HG03571 (cell line): Measurements from ENCODE around the gene IRGC.

Experiments used
- ATAC-seq: cut with Tn5 transposase; IDR thresholded peaks from one replicate; pipeline ENCODE4 v1.9.1; 2021; ENCODE audit not compliant: unreplicated experiment

IRGC gene

DNA sequence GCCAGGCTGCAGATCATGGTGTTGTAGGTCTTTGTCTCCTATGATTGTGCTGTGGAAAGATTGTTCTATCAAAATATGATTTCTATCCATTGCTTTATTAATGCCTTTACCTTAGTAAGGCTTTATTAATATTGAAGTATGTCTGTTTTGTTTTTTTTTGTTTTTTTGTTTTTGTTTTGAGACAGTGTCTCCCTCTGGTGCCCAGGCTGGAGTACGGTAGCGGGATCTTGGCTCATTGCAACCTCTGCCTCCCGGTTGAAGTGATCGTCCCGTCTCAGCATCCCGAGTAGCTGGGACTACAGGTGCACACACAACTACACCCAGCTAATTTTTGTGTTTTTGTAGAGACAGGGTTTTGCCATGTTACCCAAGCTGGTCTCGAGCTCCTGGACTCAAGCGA lies 7.7 kb downstream of the IRGC start:
- no peak for ATAC-seq

DNA sequence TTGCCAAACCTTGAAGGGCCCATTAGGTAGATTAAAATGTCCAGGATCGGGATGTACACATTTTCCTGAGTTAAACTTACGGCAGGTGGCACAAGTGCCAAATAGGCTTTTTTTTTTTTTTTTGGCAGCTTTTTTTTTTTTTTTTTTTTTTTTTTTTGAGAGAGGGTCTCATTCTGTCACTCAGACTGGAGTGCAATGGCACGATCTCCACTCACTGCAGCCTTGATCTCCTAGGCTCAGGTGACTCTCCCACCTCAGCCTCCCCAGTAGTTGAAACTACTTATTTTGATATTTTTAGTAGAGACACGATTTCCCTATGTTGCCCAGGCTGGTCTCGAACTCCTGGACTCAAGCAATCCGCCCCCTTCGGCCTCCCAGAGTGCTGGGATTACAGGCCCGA lies 9.0 kb downstream of the IRGC start:
- ATAC-seq, result no peak

DNA sequence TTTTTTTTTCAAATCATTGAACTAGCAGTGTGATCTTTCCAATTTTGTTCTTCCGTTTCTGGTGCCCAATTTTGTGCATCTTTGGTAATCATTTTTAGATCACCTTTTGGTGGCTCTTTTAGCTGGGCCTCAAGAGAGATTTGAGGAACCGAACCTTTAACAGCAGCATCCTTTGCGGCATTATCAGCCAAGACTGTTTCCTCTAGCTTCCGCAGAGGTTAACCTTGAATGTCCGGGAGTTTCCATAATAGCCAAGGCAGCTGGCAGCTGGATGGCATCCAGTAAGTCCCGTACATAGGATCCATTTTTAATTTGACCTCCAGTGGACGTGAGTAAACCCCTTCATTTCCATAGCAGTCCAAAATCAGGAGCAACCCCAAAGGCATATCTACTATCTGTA lies 9.6 kb downstream of the IRGC start:
- no peak for ATAC-seq

DNA sequence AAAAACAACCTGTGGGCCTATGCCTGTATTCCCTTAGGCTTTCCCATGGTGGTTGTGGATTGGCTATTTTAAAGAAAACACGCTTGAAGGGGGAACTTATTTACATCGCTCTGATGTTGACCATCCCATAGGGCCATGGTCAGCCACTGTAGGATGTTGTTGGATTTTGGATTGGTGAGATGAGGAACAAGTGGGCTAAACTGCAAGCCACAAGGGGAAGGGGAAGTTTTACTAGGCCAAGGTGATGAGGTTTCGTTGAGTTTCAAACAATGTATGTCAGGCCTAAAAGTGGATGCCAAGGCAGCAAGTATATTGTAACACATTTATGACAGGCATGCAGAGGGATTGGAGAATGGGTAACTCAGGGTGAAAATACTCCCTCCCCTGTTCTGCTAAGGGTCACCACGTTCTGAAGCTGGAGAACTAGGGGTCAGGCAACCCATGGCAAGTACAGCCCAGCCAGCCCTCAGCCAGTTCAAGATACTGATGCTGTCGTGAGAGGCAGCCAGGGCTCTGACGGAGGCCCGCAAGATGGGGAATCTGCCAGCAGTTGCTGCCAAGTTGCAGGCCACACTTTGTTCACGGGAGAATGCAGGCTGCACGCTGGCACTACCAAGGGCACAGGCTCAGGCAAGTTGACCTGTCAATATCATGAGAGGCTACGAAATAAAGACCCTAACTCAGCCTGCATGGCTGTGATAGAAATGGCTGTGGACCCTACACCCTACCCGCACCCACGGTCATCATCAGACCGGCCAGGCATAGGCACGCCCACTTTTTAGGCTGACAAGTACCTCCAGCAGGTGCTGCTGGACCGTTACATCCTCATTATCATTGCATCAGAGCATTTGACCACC lies 11.1 kb downstream of the IRGC start:
- no peak for ATAC-seq

DNA sequence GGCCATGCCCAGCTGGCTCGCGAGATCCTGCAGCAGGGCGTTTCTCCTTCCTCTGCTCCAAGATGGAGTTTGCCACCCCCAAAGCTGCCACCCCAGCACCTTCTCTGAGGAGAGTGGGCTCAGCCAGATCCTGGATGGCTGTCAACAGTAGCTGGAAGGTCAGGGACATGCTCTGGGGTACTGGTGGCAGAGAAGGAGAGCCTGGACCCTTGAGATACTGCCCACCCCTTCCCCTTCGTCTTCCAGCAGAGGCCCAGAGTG lies 11.6 kb downstream of the IRGC start:
- no peak for ATAC-seq

DNA sequence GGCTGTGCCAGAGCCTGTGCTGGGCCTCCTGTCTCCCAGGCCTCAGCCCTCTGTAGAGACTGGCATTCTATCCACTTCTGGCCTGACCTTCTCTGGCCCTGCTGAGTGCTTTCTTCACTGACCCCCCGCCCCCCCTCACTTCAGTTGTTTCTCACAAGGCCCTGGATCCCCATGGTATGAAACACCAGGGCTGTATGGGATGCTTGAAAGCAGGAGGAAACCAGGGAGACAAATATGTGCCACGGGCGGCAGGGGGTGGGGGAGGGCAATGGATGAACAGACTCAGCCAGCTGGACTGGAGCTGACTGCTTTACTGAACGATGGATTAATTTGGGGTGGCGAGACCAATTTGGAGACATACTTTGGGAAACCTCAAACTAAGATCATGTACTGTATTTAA lies 14.0 kb downstream of the IRGC start:
- no peak for ATAC-seq

DNA sequence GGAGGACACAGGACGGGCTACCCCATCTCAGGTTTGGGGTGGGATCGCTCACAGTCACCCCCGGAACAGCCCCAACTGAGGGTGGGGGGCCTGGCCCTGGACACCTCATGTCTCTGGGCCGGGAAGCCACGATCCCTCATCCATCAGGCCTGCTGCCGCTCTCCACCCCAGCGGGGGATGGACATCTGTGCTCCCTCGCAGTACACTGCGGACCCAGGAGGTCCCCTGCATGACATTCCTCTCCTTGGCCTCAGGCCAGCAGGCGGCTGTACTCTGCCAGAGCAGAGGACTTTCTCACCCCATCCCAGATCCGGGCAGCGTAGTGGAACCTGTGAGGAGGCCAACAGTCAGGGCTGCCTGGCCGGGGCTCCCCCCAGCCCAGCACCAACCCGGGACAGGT lies 15.5 kb downstream of the IRGC start:
- ATAC-seq, result no peak

DNA sequence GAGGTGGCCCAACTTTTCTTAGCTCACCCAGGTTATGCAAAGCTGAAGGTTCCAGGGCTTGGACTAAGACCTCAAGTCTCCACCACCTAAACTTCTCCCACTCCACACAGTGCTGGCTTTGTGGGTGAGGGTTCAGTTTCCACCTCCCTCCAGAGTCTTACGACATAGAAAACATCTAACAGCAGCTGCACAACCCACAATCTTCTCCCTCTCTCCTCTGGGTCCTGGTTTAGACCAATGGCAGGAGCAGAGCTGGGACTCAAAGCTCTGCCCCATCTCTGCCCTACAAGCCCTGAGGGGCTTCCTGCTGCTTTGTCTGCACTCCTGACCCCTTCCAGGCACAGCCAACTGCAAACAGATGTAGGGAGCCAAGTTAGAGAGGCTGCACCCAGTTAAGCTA lies 16.0 kb downstream of the IRGC start:
- ATAC-seq, result no peak

DNA sequence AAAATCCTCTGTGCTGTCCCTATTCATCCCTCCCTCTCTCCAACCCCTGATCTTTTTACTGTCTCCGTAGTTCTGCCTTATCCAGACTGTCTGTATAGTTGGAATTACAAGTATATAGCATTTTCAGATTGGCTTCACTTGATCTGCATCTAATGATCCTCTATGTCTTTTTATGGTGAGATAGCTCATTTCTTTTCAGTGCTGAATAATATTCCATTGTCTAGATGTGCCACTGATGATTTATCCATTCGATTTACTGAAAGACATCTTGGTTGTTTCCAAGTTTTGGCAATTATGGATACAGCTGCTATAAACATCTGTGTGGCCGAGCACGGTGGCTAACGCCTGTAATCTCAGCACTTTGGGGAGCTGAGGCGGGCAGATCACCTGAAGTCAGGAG lies 19.1 kb downstream of the IRGC start:
- no peak for ATAC-seq

DNA sequence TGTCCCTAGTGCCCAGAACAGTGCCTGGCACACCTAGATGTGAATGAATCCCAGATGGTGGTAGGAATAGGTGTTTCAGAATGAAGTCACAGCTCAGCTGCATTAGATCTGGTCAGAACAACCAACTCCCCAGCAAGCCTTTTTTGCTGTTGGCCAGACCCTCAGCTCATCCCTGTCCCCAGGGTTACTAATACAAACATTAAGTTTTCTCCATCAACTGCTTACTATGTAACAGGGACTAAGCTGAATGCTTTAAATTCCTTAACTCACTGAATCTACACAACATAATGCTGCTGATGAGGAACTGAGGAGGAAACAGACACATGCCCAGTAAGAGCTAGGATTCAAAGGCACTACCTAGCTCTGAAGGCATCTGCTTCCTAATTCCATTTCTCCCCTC lies 20.1 kb downstream of the IRGC start:
- no peak for ATAC-seq

DNA sequence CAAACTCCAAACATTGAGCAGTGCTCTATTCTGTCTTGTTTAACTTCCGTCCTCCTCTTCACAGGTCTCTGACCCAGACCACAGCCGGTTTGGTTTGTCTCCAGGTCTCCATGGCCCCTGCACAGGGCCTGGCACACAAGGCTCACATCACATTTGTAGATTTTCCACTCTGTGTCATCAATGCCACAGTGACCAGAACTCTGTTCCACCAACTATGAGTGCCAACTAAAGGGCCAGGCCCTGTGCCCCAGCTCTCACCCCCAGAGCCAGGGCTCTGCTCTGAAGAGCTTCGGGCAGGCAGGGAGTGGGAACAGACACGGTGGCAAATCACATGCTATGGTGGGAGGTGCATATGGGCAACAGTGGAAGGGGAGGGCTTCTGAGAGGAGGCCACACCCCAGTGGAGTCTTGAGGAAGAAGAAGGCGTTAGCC lies 22.9 kb downstream of the IRGC start:
- ATAC-seq, result no peak

DNA sequence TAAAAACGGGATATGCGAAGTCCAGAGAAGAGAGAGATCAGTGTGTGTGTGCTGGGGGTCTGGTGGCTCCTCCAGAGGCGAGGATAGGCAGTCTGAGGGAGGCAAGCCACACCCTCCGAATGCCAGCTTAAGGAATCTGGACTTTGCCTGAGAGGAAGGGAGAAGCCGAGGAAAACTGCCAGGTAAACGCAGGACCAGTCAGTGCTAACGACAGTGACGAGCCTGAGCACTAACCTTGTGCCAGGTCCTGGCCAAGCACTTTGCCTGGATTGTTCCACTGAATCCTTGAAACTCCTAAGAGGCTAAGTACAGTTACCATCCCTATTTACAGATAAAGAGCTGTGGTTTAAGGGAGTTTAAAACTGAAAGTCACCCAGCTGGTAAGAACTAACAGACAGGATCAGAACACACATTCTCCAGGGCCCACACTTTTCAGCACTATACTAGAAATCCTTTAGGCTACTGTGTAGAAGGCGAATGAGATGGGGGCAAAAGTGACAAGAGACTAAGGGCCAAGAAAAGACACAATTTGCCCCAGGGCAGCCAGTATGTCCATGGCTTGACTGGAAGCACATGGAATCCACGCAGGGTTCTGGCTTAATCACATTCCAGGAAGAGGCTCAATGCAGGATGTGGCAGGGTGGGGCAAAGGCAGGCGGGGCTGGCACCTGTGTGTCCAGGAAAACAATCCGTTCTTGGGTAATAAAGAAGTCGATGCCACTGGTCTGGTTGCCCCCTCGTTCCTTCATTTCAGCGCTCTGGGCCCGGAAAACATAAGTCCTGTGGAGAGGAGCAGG lies 23.8 kb downstream of the IRGC start:
- no peak for ATAC-seq

DNA sequence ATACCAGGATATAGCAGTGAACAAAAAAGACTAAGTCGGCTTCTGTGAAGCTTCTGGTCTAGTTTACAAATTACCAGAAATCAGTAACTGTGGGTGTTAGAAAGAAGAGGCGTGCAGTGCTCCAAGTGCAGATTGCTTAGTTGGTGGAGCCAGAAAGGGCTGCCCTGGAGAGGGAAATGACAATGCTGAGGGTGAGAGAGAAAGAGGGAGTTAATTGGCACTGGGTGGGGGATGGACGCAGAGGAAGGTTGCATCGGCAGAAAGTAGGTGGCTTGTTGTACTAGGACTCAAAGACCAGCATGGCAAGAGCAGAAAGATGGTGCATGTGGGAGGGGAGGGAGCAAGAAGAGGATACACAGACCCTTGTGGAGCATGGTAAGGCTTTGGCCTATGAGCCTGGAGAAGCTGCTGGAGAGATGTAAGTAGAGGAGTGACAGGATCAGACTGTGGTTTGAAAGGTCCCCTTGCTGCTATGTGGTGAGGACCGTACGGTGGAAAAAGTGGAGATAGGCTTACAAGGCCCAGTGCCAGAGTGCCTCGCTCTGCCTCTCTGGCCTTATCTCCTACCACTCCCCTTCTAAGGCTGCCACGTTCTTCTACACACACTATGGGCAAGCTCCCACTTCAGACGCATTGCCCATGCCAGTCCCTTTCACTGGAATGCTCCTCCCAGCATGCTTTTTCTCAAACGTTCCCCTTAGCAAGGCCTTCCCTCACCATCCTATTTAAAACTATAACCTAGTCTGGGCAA lies 25.4 kb downstream of the IRGC start:
- no peak for ATAC-seq

DNA sequence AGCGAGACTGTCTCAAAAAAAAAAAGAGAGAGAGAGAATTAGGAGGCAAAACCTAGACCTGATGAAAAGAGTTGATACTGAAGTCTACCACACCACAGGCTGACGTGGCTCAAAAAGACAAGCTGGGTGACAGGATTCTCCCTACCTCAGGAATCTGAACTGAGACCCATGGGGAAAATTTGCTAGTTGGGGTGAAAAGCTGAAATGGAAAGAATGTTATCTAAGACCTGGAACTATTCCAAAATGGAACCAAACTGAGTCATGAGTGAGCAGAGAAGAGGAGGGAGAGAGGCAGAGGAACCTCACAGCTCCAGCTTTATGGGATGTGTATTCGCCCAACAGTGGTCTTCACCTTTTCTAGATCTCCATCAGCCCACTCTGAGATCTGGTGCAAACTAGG lies 27.2 kb downstream of the IRGC start:
- no peak for ATAC-seq

DNA sequence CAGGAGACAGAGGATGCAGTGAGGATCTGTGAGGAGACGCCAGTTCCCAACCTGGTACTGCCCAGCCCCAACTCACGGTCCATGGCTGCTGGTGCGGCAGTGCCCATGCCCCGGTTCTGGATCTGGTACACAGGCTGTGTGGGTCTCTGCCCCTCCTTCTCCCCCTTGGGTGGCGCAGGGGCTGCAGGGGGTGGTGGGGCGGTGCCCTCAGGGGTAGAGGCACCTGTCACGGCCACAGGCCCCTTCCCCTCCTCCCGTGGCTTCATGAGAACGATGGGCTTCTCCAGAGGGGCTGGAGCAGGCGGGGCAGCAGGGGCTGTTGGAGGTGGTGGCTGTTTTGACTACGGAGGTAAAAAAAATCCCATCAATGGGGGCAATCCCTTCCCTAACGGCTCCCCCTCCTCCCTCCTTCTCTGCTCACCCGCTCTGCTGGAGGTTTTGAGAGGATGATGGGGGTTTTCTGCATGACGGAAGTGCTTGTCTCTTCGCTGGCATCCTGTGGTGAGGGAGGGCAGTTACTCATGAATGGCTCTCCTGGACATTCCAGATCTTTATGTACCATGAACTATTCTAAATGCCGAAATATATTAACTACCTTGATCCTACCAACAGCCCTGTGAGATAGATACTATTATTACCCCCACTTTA lies 31.8 kb downstream of the IRGC start:
- ATAC-seq, result no peak

DNA sequence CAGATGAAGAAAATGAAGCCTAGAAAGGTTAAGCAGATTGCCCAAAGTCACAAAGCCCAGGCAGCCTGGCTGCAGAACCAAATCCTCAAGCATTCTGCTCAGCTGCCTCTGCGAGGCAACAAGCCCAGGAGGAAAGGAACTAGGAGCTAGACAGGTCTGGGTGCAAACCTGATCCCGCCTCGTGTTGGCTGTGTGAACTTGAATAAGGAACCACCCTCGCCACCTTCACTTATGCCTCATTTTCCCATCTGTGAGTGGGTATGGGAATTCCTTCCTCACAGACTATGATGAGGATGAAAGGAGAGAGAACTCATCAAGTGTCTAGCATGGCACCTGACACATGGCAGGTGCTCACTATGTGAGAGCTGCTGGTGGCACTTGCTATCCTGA lies 32.3 kb downstream of the IRGC start:
- no peak for ATAC-seq

DNA sequence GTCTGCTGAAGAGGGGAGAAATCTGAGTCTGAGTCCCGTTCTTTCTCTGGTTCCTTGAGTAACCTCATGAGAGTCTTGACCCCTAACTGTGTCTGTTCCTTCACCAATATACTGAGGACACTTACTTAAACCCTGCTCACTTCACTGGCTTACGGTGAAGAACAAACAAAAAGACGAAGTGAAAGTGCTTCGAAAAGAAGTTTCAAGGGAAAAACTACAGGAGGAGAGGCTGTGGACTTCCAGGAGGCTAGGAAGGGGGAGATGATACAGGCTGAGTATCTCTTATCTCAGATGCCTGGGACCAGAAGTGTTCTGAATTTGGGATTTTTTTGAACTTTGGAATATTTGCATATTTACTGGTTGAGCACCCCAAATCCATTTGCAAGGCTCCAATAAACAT lies 32.8 kb downstream of the IRGC start:
- no peak for ATAC-seq

DNA sequence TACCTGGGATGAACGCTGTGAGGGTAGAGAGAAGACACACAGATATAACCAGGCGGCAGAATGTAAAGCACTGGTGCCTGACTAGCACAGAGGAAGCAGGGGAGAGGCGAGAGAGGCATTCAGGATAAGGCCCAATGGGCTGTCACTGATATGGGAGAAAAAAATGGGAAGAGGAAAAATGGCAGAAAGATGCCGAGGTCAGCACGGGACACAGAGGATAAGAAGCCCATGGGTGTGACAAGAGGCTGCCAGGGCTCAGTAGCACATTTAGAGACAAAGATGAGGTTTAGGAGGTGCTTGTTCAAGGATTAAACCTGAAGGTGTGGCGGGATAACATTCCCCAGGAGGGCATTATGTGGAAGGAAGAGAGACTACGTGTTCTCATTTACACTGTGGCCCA lies 33.3 kb downstream of the IRGC start:
- no peak for ATAC-seq

DNA sequence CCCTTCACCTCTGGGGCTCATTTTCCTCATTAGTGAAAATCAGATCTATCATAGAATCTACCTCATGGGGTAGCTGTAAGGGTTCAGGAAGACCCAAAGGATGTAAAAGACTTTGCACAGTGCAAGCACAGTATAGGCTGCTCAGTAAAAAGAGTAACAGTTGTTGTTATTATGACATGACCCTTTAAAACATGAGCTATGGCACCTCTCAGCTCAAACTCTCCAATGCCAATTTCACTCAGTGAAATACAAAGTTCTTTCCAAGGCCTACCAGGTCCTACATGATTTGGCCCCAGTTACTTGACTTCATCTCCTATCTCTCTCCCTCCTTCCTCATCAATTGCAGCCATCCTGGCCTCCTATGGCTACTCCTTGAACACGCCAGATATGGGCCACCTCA lies 34.0 kb downstream of the IRGC start:
- ATAC-seq, result no peak

DNA sequence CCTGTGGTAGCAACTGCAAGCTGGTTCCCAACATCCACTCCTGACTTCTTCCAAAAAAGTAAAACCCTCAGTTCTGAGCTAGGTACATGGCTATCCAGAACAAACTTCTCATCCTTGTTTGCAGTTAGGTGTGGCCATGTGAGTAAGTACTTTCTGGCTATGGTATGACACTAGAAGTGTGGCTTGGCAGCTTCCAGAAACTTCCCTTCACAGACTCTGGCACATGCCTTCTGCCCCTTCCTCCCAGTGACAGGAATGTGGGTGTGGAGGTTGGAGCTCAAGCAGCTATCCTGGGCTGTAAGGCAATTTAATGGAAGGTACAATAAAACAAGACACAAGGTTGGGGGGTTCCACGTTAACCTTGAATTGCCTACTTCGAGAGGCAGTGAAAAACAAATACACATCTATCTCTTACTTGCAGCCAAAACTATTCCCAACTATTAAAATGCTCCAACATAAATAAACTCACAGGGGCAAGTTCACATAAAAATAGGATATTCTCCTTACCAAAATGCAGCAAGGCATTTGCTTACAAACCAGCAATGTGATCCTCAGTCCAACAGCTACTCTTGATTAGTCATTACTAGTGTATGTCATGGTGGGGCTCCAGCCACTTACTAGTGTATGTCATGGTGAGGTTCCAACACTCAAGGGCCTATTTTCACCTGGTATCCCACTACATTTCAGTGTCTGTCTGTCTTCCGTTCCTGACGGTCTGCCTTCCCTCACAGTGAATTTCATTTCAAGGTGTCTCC lies 35.8 kb downstream of the IRGC start:
- ATAC-seq, result no peak
